ENCODE data around the gene SH3PXD2A.
"Not testable (repeated sequence)": the region's sequence is repeated elsewhere in the genome, so short reads cannot be mapped to it uniquely, and the experiment has no call there.

Gene SH3PXD2A

DNA sequence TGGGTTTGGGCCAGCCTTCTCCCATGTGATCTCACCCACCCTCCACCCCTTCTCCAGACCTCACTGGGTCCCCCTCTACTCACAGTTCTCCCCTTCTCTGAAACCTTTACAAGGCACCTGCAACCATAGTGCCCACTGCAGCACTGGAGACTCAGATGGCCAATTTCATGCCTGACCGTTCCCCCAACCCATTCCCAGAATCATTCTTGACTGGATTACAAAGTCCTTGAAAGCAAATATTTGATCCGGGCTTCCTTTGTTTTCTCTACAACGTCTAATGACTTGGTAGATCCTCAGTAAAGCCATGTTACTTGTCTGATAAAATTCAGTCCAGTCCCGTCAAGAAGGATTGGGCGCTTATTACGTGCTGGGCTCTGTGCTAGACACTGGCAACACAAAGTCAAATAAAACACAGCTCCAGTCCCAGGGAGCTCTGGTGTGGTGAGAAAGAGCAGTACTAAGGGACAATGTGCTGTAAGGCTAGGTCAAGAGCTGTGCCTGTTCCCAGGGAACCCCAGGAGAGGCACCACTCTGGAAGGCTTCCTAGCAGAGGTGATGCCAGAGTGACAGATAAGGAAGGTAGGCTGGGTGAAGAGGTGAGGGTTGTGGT, 36.5 kb downstream of the SH3PXD2A start:
- Mint-ChIP-seq H3K9me3 (no peaks in the 10 kb centered on the region), H3K4me1 (no peaks in the 10 kb centered on the region), H3K27ac (no peak overlapping the region), H3K27me3 (peaks cover 3% of the 10 kb centered on the region), H3K36me3 (no peaks in the 10 kb centered on the region), H3K4me3 (no peak overlapping the region)

DNA sequence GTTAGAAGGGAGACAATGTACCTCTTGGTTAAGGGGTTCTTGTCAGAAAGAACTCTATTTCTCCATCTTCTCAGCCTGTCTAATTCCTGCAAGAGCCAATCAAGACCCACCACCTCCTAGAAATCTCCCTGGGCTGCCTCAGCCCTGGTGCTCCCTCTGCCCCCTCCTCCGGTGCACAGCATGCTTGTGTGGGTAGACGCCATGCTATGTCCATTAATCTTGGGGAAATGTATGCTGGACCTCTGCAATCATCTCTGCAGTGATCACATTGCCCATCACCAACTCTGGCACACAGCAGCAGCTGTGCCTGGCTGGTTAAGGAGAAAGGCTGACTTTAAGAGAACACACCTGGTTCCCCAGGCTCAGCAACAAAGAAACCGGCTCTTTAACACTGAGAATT, 37.3 kb downstream of the SH3PXD2A start:
- no peaks in the 10 kb centered on the region for H3K4me1 Mint-ChIP-seq
- peaks cover 3% of the 10 kb centered on the region for H3K27me3 Mint-ChIP-seq
- no peak overlapping the region for H3K4me3 Mint-ChIP-seq
- no peak overlapping the region for H3K27ac Mint-ChIP-seq
- no peaks in the 10 kb centered on the region for H3K9me3 Mint-ChIP-seq
- H3K36me3 Mint-ChIP-seq, result no peaks in the 10 kb centered on the region

DNA sequence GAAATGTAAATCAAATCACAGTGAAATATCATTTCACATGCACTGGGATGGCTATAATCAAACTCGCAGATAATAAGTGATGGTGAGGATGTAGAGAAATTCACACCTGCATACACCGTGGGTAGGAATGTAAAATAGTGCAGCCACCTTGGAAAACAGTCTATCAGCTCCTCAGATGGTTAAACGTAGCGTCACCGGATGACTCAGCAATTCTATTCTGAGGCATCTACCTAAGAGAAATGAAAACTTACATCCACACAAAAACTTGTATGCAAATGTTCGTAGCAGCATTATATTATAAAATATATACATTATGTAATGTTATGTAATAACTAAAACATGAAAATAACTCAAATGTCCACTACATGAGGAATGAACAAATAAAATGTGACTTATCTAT, 38.9 kb downstream of the SH3PXD2A start:
- Mint-ChIP-seq H3K27me3 (peaks cover 4% of the 10 kb centered on the region), H3K9me3 (no peaks in the 10 kb centered on the region), H3K4me3 (no peak overlapping the region), H3K4me1 (no peaks in the 10 kb centered on the region), H3K36me3 (no peaks in the 10 kb centered on the region), H3K27ac (no peak overlapping the region)

DNA sequence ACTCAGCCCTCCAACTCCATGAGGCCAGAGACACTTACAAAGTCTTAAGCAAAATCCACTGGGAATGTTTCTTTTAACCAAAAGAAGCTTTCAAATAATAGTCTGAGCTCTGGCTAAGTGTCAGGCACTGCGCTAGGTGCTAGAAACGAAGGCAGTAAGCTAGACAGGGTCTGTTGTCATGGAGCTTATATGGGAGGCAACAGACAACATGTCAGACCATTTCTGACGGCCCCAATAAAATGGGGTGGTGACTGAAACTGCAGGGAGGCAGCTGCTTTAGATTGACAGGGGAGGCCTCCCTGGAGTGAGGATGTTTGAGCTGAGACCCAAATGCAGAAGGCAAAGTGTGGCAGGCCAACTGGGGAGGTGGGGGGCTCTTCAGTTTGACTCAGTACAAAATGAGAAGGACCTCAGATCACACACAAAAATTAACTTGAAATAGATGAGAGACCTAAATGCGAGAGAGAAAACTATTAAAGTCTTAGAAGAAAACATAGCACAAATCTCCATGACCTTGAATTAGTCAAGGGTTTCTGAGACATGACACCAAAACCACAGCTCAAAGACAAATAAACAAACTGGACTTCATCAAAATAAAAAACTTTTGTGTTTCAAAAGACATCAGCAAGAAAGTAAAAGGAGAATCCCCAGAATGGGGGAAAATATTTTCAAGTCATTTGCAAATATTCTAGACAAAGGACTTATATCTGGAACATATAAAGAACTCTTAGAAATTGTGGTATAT, 40.6 kb downstream of the SH3PXD2A start:
- no peak overlapping the region for H3K27ac Mint-ChIP-seq
- H3K27me3 Mint-ChIP-seq, result peaks cover 4% of the 10 kb centered on the region
- no peaks in the 10 kb centered on the region for H3K4me1 Mint-ChIP-seq
- H3K36me3 Mint-ChIP-seq, result no peaks in the 10 kb centered on the region
- H3K9me3 Mint-ChIP-seq, result no peaks in the 10 kb centered on the region
- H3K4me3 Mint-ChIP-seq, result no peak overlapping the region

DNA sequence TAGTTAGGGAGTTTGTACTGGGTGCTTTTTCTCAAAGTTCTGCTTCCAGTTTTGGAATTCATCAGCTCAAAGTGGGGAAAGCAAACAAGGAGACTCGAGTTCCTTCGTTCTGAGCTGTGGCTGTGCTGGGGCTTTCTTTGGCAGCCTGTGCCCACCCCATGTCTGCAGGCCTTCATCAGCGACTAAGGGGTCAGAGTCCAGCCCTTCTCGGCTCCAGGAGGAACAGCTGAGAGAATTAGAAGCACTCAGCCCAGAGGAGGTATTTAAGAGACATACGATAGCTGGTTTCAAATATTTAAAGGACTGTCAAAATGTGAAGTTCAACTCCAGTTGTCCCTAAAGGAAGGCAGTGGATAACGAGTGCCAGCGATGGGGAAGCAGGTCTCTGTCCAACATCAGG, 41.3 kb downstream of the SH3PXD2A start:
- no peak overlapping the region for H3K27ac Mint-ChIP-seq
- peaks cover 1% of the 10 kb centered on the region for H3K27me3 Mint-ChIP-seq
- no peaks in the 10 kb centered on the region for H3K9me3 Mint-ChIP-seq
- H3K36me3 Mint-ChIP-seq, result no peaks in the 10 kb centered on the region
- H3K4me1 Mint-ChIP-seq, result no peaks in the 10 kb centered on the region
- H3K4me3 Mint-ChIP-seq, result no peak overlapping the region

DNA sequence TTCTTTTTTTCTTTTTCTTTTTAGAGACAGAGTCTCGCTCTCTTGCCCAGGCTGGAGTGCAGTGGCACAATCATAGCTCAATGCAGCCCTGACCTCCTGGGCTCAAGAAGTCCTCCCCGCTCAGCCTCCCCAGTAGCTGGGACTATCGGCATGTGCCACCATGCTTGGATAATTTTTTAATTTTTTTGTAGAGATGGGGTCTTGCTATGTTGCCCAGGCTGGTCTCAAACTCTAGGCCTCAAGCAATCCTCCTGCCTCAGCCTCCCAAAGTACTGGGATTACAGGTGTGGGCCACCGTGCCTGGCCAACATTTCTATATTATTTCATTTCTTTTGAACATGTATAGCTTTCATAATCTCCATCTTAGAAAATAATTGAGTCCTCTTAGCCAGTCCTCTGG, 42.1 kb downstream of the SH3PXD2A start:
- H3K4me1 Mint-ChIP-seq, H3K9me3 Mint-ChIP-seq, H3K27me3 Mint-ChIP-seq, H3K4me3 Mint-ChIP-seq, H3K27ac Mint-ChIP-seq, H3K36me3 Mint-ChIP-seq: not testable (repeated sequence)

DNA sequence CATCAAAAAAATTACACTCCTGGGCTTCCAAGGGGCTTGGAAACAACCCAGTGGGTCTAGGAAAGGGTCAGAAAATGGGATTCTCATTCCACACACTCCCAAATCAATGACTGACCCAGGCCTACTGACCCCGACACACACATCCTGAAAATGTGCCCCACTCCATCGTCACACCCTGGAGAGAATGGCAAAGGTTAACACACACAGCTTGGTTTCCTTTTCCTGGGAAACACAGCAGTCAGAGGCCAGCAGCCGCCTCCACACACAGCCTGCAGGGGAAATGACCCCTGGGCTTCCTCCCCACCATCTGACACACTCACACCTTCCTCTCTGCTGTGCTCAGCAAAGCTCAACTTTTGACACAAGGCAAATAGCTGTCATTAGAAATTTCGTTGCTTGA, 42.9 kb downstream of the SH3PXD2A start:
- Mint-ChIP-seq H3K9me3 (no peaks in the 10 kb centered on the region), H3K27ac (no peak overlapping the region), H3K36me3 (no peaks in the 10 kb centered on the region), H3K4me1 (no peaks in the 10 kb centered on the region), H3K4me3 (no peak overlapping the region), H3K27me3 (peaks cover 1% of the 10 kb centered on the region)

DNA sequence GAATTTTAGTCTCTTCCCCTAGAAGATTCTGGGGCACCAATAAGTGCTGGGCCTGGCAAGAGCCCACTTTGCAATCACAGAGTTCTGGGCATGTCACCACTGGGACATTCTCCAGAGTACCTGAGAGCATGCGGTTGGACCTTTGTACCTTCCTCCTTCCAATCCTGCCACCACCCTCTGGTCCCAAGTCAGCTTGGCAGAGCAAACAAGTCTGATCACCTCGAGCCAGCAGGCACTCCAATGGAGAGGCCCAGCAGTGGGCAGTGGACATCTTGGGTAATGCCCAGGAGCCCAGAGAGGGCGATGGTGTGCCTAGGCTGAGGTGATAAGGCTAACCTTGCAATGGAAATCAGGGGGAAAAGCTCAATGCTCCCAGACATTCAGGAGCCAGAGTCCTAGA, 43.4 kb downstream of the SH3PXD2A start:
- no peaks in the 10 kb centered on the region for H3K9me3 Mint-ChIP-seq
- no peak overlapping the region for H3K4me3 Mint-ChIP-seq
- H3K36me3 Mint-ChIP-seq, result no peaks in the 10 kb centered on the region
- peaks cover 1% of the 10 kb centered on the region for H3K27me3 Mint-ChIP-seq
- no peak overlapping the region for H3K27ac Mint-ChIP-seq
- H3K4me1 Mint-ChIP-seq, result no peaks in the 10 kb centered on the region

DNA sequence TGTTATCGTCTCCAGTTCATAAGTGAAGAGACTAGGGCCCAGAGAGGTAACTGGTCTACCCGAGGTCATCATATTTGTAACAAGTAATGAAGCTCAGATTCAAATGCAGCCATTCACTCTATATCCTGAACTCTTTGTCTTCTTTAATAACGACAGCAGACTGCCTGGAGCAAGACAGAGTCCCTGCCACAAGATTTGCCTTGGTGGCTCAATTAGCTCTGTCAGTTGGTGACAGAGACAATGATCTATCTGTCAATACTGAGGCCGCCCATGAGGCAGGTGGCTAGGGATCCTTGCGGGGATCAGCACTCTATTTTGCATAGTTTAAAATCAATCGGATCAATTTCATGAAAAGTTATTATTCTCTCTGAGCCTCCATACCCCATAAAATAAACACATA, 43.9 kb downstream of the SH3PXD2A start:
- Mint-ChIP-seq H3K4me1 (no peaks in the 10 kb centered on the region), H3K27ac (no peak overlapping the region), H3K27me3 (peaks cover 1% of the 10 kb centered on the region), H3K4me3 (no peak overlapping the region), H3K36me3 (no peaks in the 10 kb centered on the region), H3K9me3 (no peaks in the 10 kb centered on the region)

DNA sequence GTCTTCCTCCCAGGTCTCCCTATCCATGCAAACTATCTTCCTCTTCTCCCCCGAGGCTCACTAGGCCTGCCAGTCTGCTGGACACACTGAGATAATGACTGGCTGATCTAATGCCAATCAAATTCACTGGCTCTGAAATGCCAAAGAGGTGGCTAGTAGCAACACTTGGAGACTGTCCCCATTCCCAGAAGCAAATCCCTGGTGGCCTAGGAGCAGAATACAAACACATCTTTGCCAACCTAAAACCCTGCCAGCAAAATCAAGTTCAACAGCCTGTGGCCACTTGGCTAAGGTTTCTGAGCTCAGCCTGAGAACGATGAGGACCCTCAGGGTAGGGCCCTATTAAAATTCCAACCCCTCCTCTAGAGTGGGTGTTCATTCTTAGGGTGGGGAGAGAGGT, 46.6 kb downstream of the SH3PXD2A start:
- H3K4me1 Mint-ChIP-seq, result peaks cover 8% of the 10 kb centered on the region
- H3K27ac Mint-ChIP-seq, result no peak overlapping the region
- H3K27me3 Mint-ChIP-seq, result peaks cover 1% of the 10 kb centered on the region
- H3K4me3 Mint-ChIP-seq, result no peak overlapping the region
- H3K36me3 Mint-ChIP-seq, result no peaks in the 10 kb centered on the region
- H3K9me3 Mint-ChIP-seq, result no peaks in the 10 kb centered on the region

DNA sequence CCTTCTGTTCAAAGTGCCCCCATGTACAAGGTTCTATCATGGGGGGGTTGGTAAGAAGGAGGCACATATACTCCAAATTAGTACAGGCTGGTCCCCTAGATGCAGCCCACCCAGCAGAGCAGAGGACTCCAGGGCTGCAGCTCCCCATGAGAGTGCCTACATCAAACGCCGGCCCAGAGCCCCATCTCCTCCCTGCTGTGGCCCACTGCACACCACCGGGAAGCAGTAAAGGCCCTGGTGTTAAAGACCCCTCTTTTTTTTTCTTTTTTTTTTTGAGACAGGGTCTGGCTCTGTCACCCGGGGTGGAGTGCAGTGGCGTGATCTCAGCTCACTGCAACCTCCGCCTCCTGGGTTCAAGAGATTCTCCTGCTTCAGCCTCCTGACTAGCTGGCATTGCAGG, 47.4 kb downstream of the SH3PXD2A start:
- Mint-ChIP-seq H3K36me3 (no peaks in the 10 kb centered on the region), H3K4me3 (no peak overlapping the region), H3K4me1 (peaks cover 12% of the 10 kb centered on the region), H3K27ac (no peak overlapping the region), H3K27me3 (peaks cover under 1% of the 10 kb centered on the region), H3K9me3 (no peaks in the 10 kb centered on the region)

DNA sequence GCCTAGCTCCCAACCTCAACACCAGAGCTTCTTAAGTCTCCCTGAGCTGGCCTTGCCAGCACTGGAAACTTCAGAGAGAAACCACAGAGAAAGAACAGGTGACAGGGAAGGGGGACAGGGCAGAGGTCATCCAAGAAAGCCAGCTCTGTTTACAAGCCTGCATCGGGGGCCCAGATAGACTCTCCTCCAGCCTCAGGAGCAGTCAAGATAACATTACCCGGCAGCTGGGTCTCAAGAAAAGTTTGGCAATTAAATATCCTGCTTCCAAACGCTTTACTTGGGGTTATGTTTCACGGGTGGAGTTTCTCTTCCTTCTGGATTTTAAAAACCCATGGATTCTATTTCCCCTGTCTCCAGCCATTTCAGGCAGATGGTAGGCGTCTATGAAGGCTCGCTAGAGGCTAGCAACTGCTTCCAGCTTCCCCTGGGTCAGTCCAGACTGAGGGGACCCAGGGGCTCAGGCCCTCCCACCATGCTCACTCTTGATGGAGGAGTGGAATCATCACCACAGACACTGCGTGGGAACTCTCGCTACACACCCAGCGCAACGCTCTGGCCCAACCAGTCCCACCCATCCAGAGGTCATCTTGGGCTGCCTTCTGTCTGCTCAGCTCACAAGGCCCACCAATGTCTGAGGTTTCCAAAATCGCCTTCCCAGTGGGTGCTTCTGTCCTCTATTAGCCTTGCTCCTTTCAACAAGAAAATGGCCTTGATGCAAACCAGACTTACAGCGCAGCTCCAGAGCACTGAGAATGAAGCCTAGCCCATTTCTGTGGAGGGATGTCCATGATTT, 48.8 kb downstream of the SH3PXD2A start:
- H3K4me3 Mint-ChIP-seq, result no peak overlapping the region
- H3K9me3 Mint-ChIP-seq, result no peaks in the 10 kb centered on the region
- no peaks in the 10 kb centered on the region for H3K36me3 Mint-ChIP-seq
- no peak overlapping the region for H3K27ac Mint-ChIP-seq
- peaks cover 12% of the 10 kb centered on the region for H3K4me1 Mint-ChIP-seq
- H3K27me3 Mint-ChIP-seq, result no peaks in the 10 kb centered on the region

DNA sequence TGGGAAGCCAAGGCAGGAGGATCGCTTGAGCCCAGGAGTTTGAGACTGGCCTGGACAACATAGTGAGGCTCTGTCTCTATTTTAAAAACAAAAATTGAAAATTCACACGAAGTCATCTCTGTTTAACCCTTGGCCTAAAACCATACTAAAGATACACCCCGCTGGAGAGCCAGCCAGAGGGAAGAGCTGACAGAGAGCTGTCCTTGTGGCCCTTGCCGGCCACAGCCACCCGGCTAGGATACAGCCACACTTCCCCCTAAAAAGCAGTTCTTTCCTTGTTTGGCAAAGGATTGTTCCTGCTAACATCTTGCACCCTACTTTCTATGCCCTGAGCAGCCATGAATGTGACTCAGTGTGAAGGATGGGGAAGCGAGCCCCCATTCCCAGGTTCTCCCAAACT, 49.6 kb downstream of the SH3PXD2A start:
- no peak overlapping the region for H3K4me3 Mint-ChIP-seq
- peaks cover 17% of the 10 kb centered on the region for H3K4me1 Mint-ChIP-seq
- no peaks in the 10 kb centered on the region for H3K36me3 Mint-ChIP-seq
- H3K9me3 Mint-ChIP-seq, result no peaks in the 10 kb centered on the region
- no peaks in the 10 kb centered on the region for H3K27me3 Mint-ChIP-seq
- no peak overlapping the region for H3K27ac Mint-ChIP-seq

DNA sequence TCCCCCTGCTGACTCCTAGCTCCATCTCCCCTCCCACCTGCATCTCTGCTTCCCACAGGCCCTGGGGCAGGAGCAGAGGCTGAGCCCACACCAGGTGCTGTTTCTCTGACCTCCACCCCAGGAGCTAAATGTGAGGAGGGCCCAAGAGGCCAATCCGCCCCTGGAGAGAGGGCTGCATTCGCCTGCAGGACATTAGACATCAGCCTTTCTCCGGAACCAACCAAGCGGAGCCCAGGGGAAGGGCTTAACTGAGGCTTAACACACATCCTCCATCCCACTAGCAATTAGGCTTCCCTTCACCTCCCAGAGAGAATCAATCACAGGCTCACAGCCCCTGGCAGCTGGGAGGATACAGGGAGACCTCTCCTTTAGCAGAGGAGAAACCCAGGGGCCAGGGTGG, 50.5 kb downstream of the SH3PXD2A start:
- no peak overlapping the region for H3K4me3 Mint-ChIP-seq
- H3K4me1 Mint-ChIP-seq, result peaks cover 24% of the 10 kb centered on the region
- no peak overlapping the region for H3K27ac Mint-ChIP-seq

DNA sequence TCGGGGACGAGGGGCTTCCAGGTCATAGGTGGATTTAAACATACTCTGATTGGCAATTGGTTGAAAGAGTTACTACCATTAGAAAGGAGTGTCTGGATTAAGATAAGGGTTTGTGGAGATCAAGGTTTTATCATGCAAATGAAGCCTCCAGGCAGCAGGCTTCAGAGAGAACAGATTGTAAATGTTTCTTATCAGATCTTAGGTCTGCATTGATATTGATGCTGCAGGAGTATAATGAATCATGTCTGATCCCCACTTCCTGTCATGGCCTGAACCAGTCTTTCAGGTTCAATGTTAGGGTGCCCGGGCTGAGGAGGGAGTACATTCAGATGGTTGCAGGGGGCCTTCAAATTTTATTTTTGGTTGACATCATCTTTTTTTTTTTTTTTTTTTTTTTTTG, 51.4 kb downstream of the SH3PXD2A start:
- H3K4me1 Mint-ChIP-seq, result peaks cover 24% of the 10 kb centered on the region
- H3K36me3 Mint-ChIP-seq, result no peaks in the 10 kb centered on the region
- no peak overlapping the region for H3K4me3 Mint-ChIP-seq
- H3K27ac Mint-ChIP-seq, result no peak overlapping the region
- H3K27me3 Mint-ChIP-seq, result no peaks in the 10 kb centered on the region
- H3K9me3 Mint-ChIP-seq, result no peaks in the 10 kb centered on the region

More for the DNA sequence above, 50.5 kb downstream of the SH3PXD2A start:
- Mint-ChIP-seq H3K9me3 (no peaks in the 10 kb centered on the region), H3K36me3 (no peaks in the 10 kb centered on the region), H3K27me3 (no peaks in the 10 kb centered on the region)

DNA sequence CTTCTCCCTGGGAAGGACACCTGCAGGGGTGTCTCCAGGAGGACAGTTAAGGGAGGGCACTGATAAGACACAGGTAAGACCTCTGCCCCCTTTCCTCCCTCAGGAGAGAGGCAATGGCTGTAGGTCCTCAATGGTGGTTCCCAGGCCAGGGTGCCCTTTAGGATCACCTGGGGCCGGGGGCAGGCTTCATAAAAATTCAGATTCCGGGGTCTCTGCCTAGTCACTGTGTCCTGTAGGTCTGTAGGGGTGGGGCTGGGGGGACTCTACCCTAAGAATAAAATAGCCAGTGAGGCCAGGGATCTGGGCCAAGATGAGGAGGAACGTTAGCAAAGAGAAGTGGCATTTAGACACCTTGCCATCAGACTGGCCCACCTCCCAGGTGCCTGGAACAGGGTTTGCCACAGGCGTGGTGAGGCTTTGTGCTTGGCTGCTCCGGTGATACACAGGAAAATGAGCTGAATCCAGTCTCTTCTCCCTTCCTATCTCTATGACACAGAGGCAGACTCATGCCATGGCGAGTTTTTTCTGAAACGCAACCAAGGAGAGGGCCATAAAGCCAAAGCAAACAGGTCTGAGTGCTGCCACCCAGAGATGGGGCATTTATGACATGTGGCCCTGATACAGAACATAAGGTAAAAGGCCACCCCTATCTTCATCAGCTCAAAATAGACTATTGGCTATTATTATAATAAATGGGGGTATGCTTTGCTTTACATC, 52.6 kb downstream of the SH3PXD2A start:
- no peak overlapping the region for H3K4me3 Mint-ChIP-seq
- no peak overlapping the region for H3K27ac Mint-ChIP-seq
- H3K9me3 Mint-ChIP-seq, result no peaks in the 10 kb centered on the region
- H3K36me3 Mint-ChIP-seq, result no peaks in the 10 kb centered on the region
- peaks cover 24% of the 10 kb centered on the region for H3K4me1 Mint-ChIP-seq
- H3K27me3 Mint-ChIP-seq, result no peaks in the 10 kb centered on the region

All from activated naive CD4-positive, alpha-beta T cell treated with anti-CD3 and anti-CD28 coated beads, Interleukin-2, amount 50 U/mL, for 24 hours (primary cell).